ENCODE results near the gene HEXD.

GRCh38 chr17:82400830-82401229, 17.3 kb upstream of the HEXD start:
- TF ChIP-seq EZH2 (IDR thresholded peaks at IDR 0.05), result no peak
- TF ChIP-seq POLR2AphosphoS5 (IDR thresholded peaks at IDR 0.05; ENCODE audit: borderline replicate concordance, low read depth, low read length), result no peak

Data from SK-N-MC (cell line).